Forelimb muscle (tissue), 1 donor: Measurements from ENCODE around the gene CWC25. TPM values are rescaled to one million over a fixed set of nuclear protein-coding genes. Genes with fewer than 3 reads are reported as not detected.
"Not testable (repeated sequence)": the region's sequence is repeated elsewhere in the genome, so short reads cannot be mapped to it uniquely, and the experiment has no call there.

Experiments used
- DNase-seq: peaks from one replicate; pipeline ENCODE4 v3.0.0-alpha.2; 2013; ENCODE audit warnings: low read depth
- polyA plus RNA-seq: library from polyadenylated mRNA; unstranded; fragments of 120-200 nt; gene quantifications from one replicate; pipeline ENCODE4 v1.2.1, GENCODE V29; 2013; ENCODE audit not compliant: insufficient read length

Gene CWC25
- polyA plus RNA-seq, 1 donor: 13.9 TPM

GRCh38 chr17:38853292-38854219 lies 28.4 kb upstream of the CWC25 start, which contains the start of gene RPL23:
TSS of gene RPL23 (minus strand) at chr17:38853721. CDS start at chr17:38853710, 11 bp downstream.
- DNase-seq: peak; percentile 95

- no peak for DNase-seq
These were observed 27.7 kb upstream of the CWC25 start for GRCh38 chr17:38852771-38853291.

- DNase-seq: no peak
These were observed 26.3 kb upstream of the CWC25 start for GRCh38 chr17:38851434-38851833.

GRCh38 chr17:38850374-38850773 lies 25.3 kb upstream of the CWC25 start:
- DNase-seq: no peak

GRCh38 chr17:38848939-38849605 lies 24.0 kb upstream of the CWC25 start:
- DNase-seq: no peak

- DNase-seq: no peak
These were observed 23.4 kb upstream of the CWC25 start for GRCh38 chr17:38848557-38848891.

- no peak for DNase-seq
These were observed 19.2 kb upstream of the CWC25 start for GRCh38 chr17:38844261-38844757.

- DNase-seq: no peak
These were observed 684 bp upstream of the CWC25 start for GRCh38 chr17:38825762-38826247.

- no peak for DNase-seq
These were observed 9.4 kb downstream of the CWC25 start for GRCh38 chr17:38815576-38816193.

GRCh38 chr17:38809828-38810227 lies 15.3 kb downstream of the CWC25 start:
- DNase-seq: no peak

GRCh38 chr17:38800237-38800760 lies 24.8 kb downstream of the CWC25 start:
- DNase-seq: no peak

- peak; percentile 70 for DNase-seq
These were observed 25.5 kb downstream of the CWC25 start, which contains the start of gene PIP4K2B for GRCh38 chr17:38799501-38800236. TSS of gene PIP4K2B (minus strand) at chr17:38799556. CDS start at chr17:38799424, 132 bp downstream.

GRCh38 chr17:38798614-38799500 lies 26.3 kb downstream of the CWC25 start:
- no peak for DNase-seq

GRCh38 chr17:38797828-38798227 lies 27.3 kb downstream of the CWC25 start:
- DNase-seq: no peak

- no peak for DNase-seq
These were observed 28.0 kb downstream of the CWC25 start for GRCh38 chr17:38797158-38797490.

GRCh38 chr17:38796451-38797157 lies 28.5 kb downstream of the CWC25 start:
- no peak for DNase-seq

GRCh38 chr17:38794221-38794620 lies 30.9 kb downstream of the CWC25 start:
- DNase-seq: no peak

GRCh38 chr17:38791162-38791561 lies 34.0 kb downstream of the CWC25 start:
- no peak for DNase-seq

GRCh38 chr17:38790148-38790707 lies 34.9 kb downstream of the CWC25 start:
- not testable (repeated sequence) for DNase-seq
